Measurements from ENCODE around the gene MCL1.

The MCL1 gene

DNA sequence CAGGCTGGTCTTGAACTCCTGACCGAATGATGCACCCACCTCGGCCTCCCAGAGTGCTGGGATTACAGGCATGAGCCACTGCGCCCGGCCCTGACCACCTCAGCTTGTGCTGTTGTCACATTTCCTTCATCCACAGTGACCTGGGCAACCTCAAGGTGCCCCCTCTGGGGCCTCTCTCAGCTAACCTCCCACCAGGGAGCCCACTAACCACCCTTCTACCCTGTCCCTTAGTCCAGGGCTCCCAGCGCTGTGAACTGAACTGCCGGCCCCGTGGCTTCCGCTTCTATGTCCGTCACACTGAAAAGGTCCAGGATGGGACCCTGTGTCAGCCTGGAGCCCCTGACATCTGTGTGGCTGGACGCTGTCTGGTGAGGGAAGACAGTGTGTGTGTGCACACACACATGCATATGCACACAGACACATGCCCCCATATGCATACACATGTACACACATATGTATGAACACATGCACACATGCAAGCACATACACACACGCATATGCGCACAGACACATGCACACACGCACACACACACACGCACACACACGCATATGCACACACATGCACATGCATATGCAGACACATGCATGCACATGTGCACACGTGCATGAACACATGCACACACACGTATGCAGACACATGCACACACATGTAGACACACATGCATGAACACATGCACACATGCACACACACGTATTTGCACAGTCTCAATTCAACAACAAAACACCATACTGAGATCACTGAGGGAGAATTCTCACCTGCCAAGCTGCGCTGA, 24.0 kb downstream of the MCL1 start:
- no peak for DNase-seq

GRCh38 chr1:150554086-150554452, 25.3 kb downstream of the MCL1 start:
- no peak for DNase-seq

DNA sequence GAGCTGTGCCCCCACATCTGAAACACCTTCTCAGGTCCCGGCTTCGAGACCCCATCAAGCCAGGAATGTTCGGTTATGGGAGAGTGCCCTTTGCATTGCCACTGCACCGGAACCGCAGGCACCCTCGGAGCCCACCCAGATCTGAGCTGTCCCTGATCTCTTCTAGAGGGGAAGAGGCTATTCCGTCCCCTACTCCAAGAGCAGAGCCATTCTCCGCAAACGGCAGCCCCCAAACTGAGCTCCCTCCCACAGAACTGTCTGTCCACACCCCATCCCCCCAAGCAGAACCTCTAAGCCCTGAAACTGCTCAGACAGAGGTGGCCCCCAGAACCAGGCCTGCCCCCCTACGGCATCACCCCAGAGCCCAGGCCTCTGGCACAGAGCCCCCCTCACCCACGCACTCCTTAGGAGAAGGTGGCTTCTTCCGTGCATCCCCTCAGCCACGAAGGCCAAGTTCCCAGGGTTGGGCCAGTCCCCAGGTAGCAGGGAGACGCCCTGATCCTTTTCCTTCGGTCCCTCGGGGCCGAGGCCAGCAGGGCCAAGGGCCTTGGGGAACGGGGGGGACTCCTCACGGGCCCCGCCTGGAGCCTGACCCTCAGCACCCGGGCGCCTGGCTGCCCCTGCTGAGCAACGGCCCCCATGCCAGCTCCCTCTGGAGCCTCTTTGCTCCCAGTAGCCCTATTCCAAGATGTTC, 25.9 kb downstream of the MCL1 start:
- DNase-seq: no peak

GRCh38 chr1:150552911-150553289, 26.5 kb downstream of the MCL1 start:
- DNase-seq: no peak

DNA sequence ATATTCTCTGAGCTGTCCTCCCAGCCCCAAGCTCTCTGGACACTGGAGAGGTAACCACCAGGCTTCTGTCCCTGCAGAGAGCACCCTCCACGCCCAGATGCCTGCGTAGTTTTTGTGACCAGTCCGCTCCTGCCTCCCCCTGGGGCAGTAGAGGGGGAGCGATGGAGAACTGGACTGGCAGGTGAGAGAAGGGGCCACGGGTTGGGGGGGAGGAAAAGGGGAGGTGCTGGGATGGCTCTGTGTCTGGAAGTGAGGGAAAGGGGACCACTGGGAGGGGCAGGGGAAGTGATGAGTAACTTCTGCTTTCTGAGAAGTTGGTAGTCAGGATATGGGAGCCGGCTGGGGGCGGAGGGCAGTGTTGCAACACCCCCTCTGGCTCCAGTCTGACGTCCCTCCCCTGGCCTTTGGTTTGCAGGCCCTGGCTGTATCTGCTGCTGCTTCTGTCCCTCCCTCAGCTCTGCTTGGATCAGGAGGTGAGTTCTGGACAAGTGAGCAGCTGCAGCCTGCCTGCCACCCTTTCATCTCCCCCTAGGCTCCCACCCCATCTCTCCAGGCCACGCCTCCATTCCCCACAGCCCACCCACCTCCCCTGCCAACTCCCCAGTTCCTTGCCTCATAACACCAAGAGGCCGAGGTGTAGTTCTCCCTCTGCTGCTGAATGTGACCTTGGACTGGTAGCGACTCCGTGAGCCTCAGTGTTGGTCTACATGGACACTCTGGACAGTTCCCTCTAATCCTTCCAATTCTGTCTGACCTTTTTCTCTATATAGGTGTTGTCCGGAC, 27.1 kb downstream of the MCL1 start:
- no peak for DNase-seq

GRCh38 chr1:150551784-150552127, 27.7 kb downstream of the MCL1 start:
- DNase-seq: no peak

DNA sequence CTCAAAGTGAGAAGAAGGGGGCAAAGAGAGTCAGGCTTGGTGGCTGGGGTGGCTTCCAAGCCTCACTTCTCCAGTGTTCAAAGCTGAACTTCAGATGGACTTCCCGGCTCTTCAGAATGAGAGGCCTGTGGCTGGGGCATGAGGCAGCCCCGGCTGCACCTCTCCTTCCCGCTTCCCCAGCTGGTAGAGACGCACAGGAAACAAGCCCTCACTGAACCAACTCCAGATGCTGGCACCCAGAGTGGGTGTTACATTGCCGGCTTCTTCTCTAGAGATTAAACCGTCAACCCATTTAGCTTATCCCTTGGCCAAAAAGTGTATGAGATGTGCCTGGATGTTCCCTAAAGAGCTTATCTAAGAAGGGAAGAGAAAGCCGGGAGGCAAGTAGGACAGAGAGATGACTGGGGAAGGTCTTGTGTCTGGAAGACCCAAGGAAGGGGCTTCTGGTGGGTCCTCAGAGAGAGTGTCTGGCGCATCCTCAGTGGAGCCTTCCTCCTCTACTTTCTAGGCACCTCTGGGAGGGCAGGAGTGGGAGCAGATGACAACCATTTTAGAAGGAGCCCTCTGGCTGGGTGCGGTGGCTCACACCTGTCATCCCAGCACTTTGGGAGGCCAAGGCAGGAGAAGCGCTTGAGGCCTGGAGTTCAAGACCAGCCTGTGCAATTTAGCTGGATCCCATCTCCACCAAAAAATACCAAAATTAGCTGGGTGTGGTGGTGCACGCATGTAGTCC, 28.2 kb downstream of the MCL1 start:
- no peak for DNase-seq

DNA sequence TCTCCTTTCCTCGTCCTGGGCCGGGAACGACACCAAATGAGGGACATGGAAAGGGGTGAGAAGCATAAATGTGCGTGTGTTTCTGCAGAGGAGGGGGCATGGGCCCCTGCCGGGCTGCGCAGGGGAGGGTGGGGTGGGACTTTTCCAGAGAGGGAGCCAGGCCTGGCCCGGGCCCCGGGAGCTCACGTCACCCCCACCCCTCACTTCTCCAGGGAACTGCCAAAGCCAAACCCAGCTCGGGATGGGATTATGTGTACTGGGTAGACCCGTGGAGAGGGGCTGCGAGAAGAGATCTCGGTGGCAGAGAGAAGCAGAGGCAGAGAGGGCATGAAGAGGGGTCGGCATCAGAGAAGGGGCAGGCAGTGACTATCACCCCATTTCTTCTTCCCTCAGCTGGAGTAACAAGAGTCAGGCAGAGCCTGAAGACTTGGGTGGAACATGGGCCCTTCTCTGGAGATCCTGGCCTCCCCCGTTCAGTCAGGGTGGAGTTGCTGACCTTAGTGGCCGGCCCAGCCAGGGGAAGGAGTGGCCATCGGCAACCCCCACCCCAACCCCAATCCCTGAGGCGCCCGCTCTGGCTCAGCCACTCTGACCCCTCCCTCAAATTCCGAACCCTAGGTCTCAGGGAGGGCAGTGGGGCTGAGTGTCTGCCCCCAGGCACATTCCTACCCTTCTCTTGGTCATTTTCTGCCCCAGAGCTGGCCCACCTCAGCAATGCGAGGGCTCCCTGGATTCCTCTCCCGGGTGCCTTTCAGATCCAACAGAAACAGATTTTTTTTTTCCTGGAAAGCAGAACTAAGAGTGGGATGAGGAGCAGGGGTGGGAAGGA, 29.0 kb downstream of the MCL1 start:
- no peak for DNase-seq

GRCh38 chr1:150549496-150550221, 29.8 kb downstream of the MCL1 start:
- DNase-seq: no peak

GRCh38 chr1:150548632-150549495, 30.5 kb downstream of the MCL1 start, which contains the start of gene ADAMTSL4:
ADAMTSL4 (plus strand) TSS chr1:150549408; CDS start chr1:150552289, 2,881 bp downstream.
- peak; percentile 59 to 78 (median 77) for DNase-seq

DNA sequence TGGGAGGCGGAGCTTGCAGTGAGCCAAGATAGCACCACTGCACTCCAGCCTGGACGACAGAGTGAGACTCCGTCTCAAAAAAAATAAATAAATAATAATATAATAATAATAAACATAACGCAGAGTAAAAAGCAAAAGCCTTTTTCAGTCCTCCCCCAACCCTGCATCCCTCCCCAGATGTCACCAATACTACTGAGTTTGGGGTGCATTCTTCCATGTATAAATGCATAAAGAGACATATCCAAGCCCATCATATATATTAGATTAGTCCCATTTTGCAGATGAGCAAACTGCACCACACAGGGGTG, 31.1 kb downstream of the MCL1 start:
- no peak for DNase-seq

DNA sequence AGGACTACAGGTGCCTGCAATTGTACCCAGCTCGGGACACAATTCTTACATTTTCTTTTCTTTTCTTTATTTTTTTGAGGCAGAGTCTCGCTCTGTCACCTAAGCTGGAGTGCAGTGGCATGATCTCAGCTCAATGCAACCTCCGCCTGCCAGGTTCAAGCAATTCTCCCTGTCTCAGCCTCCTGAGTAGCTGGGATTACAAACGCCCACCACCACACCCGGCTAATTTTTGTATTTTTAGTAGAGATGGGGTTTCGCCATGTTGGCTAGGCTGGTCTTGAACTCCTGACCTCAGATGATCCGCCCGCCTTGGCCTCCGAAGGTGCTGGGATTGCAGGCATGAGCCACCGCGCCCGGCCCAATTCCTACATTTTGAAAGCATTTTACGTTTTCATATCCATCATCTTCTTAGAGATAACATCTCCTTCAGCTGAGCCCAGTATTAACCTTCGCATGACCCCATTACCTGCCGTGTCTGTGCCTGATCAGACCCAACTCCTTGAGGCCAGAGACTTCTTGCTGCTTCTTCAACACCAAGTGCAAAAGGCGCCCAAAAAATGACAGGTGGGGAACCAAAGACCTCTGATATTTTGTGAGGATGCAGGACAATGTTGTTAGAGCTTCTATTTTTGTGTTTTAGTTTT, 33.0 kb downstream of the MCL1 start:
- DNase-seq: no peak

- no peak for DNase-seq
Measured at GRCh38 chr1:150545486-150546032, 33.9 kb downstream of the MCL1 start.

GRCh38 chr1:150544204-150544603, 35.2 kb downstream of the MCL1 start:
- peak in 2 of 3 experiments; percentile 65 to 92 for DNase-seq

DNA sequence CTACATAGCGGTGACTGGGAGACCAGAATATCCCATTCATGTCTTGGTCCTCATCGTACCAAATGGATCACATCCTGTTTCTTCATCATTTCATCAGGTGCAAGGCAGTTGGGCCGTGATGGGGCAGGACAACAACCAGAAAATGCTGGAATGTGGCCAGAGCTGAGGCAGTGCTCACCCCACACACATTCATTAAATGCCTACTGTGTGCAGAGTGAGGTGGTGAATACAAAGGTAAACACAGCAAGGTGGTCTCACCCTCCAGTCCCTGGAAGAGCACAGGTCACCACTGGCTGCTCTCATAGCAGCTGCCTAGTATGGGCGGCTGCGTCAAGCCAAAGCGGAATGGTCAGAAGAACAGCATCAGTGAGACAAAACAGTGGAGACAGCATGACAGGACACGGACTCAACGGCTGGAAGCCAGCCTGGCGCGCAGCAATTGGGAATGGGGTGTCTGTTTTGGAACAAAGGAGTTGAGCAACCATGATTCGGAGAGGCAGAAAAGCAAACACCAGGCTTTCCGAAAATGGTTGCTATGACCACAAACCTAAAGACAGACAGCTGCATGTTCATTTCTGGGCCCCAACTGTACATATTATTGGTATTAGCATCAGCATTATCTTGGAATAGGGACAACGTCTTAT, 35.8 kb downstream of the MCL1 start:
- peak in 2 of 3 experiments; percentile 79 to 95 for DNase-seq

GRCh38 chr1:150537732-150538684, 41.4 kb downstream of the MCL1 start:
- no peak for DNase-seq

GRCh38 chr1:150536836-150537731, 42.3 kb downstream of the MCL1 start:
- DNase-seq: no peak
